Esophagus muscularis mucosa (tissue), 4 donors: ENCODE measurements around the gene RASD2. TPM values are rescaled to one million over a fixed set of nuclear protein-coding genes. Genes with fewer than 3 reads are reported as not detected.
A peak's percentile ranks its signal among the peaks of the same experiment; 100 is the strongest.

Source experiments
- DNase-seq: peaks from one replicate; pipeline ENCODE4 v3.0.0-alpha.2; 2017; ENCODE audit errors: extremely low spot score
- H3K27ac ChIP-seq, 4 donors: fragments of 200-600 bp; sonication (generic); replicated peaks in 1 of 4; 1 replicate in 3 of 4; 2 replicates in 1 of 4; pipeline ENCODE4 v1.5.1; 2016 to 2019; ENCODE audit warnings: mild to moderate bottlenecking in 1 of 4
- H3K27me3 ChIP-seq, 4 donors: fragments of 200-600 bp; sonication (generic); one replicate each; pipeline versions ENCODE4 v1.5.1 to v1.6.0; 2016 to 2019
- H3K36me3 ChIP-seq, 4 donors: fragments of 200-600 bp; sonication (generic); one replicate each; pipeline ENCODE4 v1.5.1; 2016 to 2019
- H3K4me1 ChIP-seq, 4 donors: fragments of 200-600 bp; sonication (generic); one replicate each; pipeline ENCODE4 v1.5.1; 2016 to 2019
- H3K4me3 ChIP-seq, 4 donors: fragments of 200-600 bp; sonication (generic); 1 replicate in 2 of 4; 2 replicates in 2 of 4; pipeline ENCODE4 v1.5.1; 2016 to 2019; ENCODE audit warnings: mild to moderate bottlenecking in 4 of 4, moderate library complexity in 1 of 4
- H3K9me3 ChIP-seq, 4 donors: fragments of 200-600 bp; sonication (generic); 1 replicate in 3 of 4; 2 replicates in 1 of 4; pipeline ENCODE4 v1.5.1; 2016 to 2019
- EP300 ChIP-seq: sonication (generic); formaldehyde crosslinking; IDR thresholded peaks from one replicate; pipeline ENCODE4 v1.6.1; 2017; ENCODE audit warnings: antibody characterized with exemption
- POLR2A ChIP-seq: fragments of 450-650 bp; IDR thresholded peaks from one replicate; pipeline ENCODE4 v1.6.1; 2017; ENCODE audit warnings: antibody characterized with exemption, moderate library complexity, mild to moderate bottlenecking, low read depth
- POLR2AphosphoS5 ChIP-seq, 2 donors: sonication (generic); formaldehyde crosslinking; IDR thresholded peaks; one replicate each; pipeline ENCODE4 v1.6.1; 2017; ENCODE audit warnings: antibody characterized with exemption in 2 of 2
- WGBS: methylation state at CpG from one replicate; pipeline ENCODE4 v1.1.5; 2018; 5-methylcytosine and 5-hydroxymethylcytosine counted together
- intact Hi-C: fragments of 100-400 bp; cut with DNase I; formaldehyde crosslinking; loops from one replicate; pipeline ENCODE4 v1.15.1; 2023
- total RNA-seq, 4 donors: library from RNA; depleted of rRNA; stranded (reverse); fragments of >200 nt; gene quantifications; one replicate each; pipeline versions ENCODE4 v1.1.0 to v1.2.1, GENCODE V29; 2016
- TF ChIP-seq, protein P1 (sequence below), 3 experiments: fragments of 200-600 bp in 2 of 3; fragments of 450-650 bp in 1 of 3; sonication (generic) in 2 of 3; IDR thresholded peaks; one replicate each; pipeline ENCODE4 v1.5.1; 2017 to 2019; ENCODE audit warnings: antibody characterized with exemption in 3 of 3, mild to moderate bottlenecking in 2 of 3, moderate library complexity in 1 of 3

RASD2 gene
- total RNA-seq, 4 donors from 2014 or later: 18.4 to 53.6 (median 31.7) TPM

DNA sequence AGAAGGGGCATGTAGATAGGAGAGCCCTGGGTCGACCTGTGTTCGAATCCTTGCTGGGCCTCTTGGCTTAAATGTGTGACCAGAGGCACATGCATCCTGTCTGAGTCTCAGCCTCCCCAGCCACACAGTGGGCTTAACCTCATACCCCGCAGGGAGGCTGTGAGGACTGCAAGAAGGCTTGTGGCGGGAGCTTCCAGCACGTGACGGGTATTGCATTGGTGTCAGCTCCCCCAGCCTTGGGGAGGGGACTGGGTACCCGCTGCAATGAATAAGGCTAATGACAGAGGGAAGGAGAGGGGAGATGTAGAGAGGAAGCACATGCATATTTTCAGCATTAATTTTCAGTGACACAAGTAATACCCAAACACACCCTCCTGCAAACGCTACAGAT is 8.1 kb downstream of the RASD2 start:
- H3K36me3 ChIP-seq: peaks cover 0 to 58% (median 27%) of the 10 kb centered on the region in 4 donors
- intact Hi-C loops: loop anchor here (5.0 kb wide), 1 partner anchor 76 kb away; no protein-coding TSS in a partner anchor

GRCh38 chr22:35549328-35549727 is 8.7 kb downstream of the RASD2 start:
- Histone ChIP-seq H3K9me3 (no peaks in the 10 kb centered on the region), H3K36me3 (peaks cover 0 to 58% (median 28%) of the 10 kb centered on the region in 4 donors), H3K27me3 (no peaks in the 10 kb centered on the region), H3K4me3 (no peak overlapping the region), H3K4me1 (peaks cover 18 to 41% (median 36%) of the 10 kb centered on the region in 4 donors), H3K27ac (peak overlapping the region; percentile 29 to 64 (median 54))
- TF ChIP-seq EP300: no peak
- TF ChIP-seq, protein P1, sequence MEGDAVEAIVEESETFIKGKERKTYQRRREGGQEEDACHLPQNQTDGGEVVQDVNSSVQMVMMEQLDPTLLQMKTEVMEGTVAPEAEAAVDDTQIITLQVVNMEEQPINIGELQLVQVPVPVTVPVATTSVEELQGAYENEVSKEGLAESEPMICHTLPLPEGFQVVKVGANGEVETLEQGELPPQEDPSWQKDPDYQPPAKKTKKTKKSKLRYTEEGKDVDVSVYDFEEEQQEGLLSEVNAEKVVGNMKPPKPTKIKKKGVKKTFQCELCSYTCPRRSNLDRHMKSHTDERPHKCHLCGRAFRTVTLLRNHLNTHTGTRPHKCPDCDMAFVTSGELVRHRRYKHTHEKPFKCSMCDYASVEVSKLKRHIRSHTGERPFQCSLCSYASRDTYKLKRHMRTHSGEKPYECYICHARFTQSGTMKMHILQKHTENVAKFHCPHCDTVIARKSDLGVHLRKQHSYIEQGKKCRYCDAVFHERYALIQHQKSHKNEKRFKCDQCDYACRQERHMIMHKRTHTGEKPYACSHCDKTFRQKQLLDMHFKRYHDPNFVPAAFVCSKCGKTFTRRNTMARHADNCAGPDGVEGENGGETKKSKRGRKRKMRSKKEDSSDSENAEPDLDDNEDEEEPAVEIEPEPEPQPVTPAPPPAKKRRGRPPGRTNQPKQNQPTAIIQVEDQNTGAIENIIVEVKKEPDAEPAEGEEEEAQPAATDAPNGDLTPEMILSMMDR (IDR thresholded peaks at IDR 0.05): peak in 1 of 3 experiments; percentile 11
- no peak for TF ChIP-seq POLR2A
- TF ChIP-seq POLR2AphosphoS5 (IDR thresholded peaks at IDR 0.05): peak in 1 of 2 donors; percentile 41
- intact Hi-C loops: loop anchor here (5.0 kb wide), 1 partner anchor 77 kb away; no protein-coding TSS in a partner anchor
- WGBS: 19% methylated on average over 11 of the region's 11 CpGs
- no peak for DNase-seq

More for the DNA sequence above, 8.1 kb downstream of the RASD2 start:
- no peak for DNase-seq
- no peak overlapping the region for H3K4me3 ChIP-seq
- 69% methylated on average over 6 of the region's 8 CpGs for WGBS
- peak overlapping the region; percentile 29 to 64 (median 54) for H3K27ac ChIP-seq
- H3K27me3 ChIP-seq: no peaks in the 10 kb centered on the region
- H3K9me3 ChIP-seq: no peaks in the 10 kb centered on the region
- TF ChIP-seq POLR2A (no peak), EP300 (no peak), POLR2AphosphoS5 (IDR thresholded peaks at IDR 0.05) (no peak)
- TF ChIP-seq, protein P1 (IDR thresholded peaks at IDR 0.05): no peak
- H3K4me1 ChIP-seq: peaks cover 21 to 47% (median 42%) of the 10 kb centered on the region in 4 donors

GRCh38 chr22:35551549-35552177 is 11.0 kb downstream of the RASD2 start:
- Histone ChIP-seq H3K27ac (no peak overlapping the region), H3K4me3 (no peak overlapping the region), H3K27me3 (no peaks in the 10 kb centered on the region), H3K4me1 (peaks cover 11 to 40% (median 29%) of the 10 kb centered on the region in 4 donors), H3K36me3 (peaks cover 0 to 54% (median 28%) of the 10 kb centered on the region in 4 donors), H3K9me3 (no peaks in the 10 kb centered on the region)
- WGBS: 90% methylated on average over 36 of the region's 43 CpGs
- intact Hi-C loops: no loop called here
- no peak for DNase-seq
- TF ChIP-seq POLR2AphosphoS5 (IDR thresholded peaks at IDR 0.05) (no peak), EP300 (no peak), POLR2A (no peak)
- TF ChIP-seq, protein P1 (IDR thresholded peaks at IDR 0.05): no peak

- Histone ChIP-seq H3K27me3 (no peaks in the 10 kb centered on the region), H3K9me3 (no peaks in the 10 kb centered on the region), H3K27ac (no peak overlapping the region), H3K4me3 (no peak overlapping the region), H3K36me3 (peaks cover 0 to 48% (median 25%) of the 10 kb centered on the region in 4 donors), H3K4me1 (peaks cover 11 to 40% (median 29%) of the 10 kb centered on the region in 4 donors)
- intact Hi-C loops: no loop called here
- TF ChIP-seq POLR2AphosphoS5 (IDR thresholded peaks at IDR 0.05) (peak in 1 of 2 donors; percentile 33), POLR2A (no peak)
- DNase-seq: no peak
- WGBS: 45% methylated on average over 12 of the region's 13 CpGs
These were observed 11.7 kb downstream of the RASD2 start for GRCh38 chr22:35552196-35552842.

DNA sequence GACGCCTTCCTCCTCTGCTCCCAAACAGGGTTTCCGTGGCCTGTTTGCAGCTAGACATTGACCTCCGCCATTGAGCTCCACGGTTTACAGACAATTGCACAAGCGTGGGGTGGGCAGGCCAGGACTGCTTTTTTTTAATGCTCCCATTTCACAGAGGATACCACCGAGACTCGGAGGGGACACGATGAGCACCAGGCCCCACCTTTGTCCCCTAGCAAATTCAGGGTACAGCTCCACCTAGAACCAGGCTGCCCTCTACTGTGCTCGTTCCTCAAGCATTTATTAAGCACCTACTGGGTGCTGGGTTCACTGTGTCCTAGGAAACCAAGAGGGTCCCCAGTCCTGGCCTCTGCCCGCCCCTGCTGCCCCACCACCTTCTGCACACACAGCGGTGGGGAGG is 12.2 kb downstream of the RASD2 start:
- H3K4me1 ChIP-seq: peaks cover 11 to 40% (median 29%) of the 10 kb centered on the region in 4 donors
- TF ChIP-seq, protein P1 (IDR thresholded peaks at IDR 0.05): no peak
- H3K9me3 ChIP-seq: no peaks in the 10 kb centered on the region
- H3K4me3 ChIP-seq: no peak overlapping the region
- DNase-seq: no peak
- peaks cover 0 to 43% (median 23%) of the 10 kb centered on the region in 4 donors for H3K36me3 ChIP-seq
- intact Hi-C loops: no loop called here
- WGBS: 80% methylated on average over 10 of the region's 11 CpGs
- H3K27ac ChIP-seq: no peak overlapping the region
- no peaks in the 10 kb centered on the region for H3K27me3 ChIP-seq
